NCI-H69 (cell line): Measurements from ENCODE around the gene ZCCHC24.

Source experiments
- DNase-seq: peaks from one replicate; lab custom pipeline; 2025; lab: John Stamatoyannopoulos, UW

Gene ZCCHC24

DNA sequence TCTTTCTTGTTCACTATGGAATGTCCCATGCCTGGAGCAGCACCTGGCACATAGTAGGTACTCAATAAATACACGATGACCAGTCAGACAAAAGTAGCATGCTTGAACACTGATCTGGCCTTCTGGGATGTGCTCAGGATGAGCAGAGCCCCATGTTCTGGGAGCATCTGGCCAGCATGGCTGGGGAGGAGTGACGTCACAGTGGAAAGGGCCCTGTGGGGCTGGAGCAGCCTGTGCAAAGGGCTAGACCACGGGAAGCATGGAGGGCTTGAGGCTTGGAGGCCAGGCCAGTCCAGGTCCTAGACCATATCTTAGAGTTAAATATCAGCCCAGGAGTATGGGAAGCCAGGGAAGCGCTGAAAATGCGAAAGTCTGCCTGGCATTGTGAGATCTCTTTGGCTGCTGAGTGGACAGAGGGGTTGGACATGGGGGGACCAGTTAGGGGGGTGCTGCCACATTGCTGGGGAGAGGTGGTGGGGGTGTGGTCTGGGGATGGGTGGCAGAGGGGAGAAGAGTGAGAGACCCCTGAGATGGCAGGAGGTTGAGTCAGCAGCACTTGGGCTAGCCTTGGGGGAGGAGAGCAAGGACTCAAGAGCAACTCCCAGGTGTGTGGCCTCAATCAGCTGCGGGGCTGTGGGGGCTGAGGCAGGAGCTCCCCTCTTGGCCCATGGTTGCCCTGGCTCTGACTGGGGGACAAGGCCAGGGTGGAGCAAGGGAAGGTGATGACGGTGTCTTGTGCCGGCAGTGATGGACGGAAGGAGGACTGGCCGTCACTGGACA is 34.9 kb downstream of the ZCCHC24 start:
- peak; percentile 11 for DNase-seq

DNA sequence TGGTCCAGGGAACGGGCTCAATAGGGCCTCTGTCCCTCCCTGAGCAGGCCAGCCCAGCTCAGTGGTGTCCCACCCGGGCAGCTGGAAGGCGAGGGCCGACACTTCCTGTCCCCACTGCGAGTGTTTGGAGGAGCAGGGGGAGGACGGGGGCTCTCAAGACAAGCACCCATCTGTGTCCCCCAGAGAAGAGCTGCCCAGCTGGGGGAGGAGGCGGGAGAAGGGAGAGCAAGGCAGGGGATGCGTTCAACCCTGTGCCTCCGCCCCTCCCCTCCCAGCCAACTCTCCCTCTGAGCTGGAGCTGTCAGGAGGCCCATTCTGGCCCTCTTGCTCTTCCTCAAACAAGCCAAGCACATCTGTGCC is 35.7 kb downstream of the ZCCHC24 start:
- peak; percentile 8 for DNase-seq

GRCh38 chr10:79409038-79409725 is 36.2 kb downstream of the ZCCHC24 start:
- no peak for DNase-seq

DNA sequence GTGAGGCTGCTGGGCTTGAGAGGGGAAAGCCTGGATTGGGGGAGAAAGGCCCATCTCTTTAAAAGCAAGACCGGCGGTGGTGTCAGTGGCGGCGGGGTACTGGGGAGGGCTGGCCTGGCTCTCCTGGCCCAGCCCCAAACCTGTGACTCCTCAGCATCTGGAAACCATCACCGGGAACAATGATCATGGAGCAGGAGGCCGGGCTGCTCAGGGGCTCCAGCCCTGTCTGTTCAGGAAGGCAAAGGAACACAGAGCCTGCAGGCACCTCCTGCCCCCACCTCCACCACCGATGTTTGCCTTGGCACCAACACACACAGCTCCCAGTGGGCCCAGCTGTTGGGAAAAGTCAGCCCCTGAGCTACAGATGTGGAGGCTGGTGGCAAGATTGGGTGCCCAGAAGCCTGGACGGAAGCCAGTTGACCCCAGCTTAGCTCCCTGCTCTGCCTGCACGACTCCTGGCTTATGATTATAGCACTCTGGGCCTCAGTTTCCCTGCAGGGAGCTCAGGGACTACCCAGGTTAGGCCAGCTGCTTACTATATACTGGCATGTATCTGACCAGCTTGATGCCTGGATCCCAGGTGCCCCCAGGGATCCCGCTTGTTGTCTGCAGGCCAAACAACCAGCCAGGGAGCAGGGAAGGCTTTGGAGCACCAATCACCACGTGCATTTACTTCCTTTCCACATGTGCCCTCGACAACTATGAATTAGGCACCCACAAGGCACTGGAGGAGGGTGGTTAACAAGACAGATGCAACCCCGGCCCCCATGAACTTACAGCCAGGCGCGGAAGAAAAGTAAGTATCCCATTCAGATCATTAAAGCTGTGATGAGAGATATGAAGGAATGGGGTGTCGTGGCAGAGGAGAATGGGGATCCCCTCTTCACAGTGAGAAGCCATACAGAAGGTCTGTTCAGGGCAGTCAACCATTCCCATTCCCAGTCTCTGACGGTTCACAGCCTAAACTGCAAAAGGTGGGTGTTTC is 37.3 kb downstream of the ZCCHC24 start:
- DNase-seq: peak; percentile 93

GRCh38 chr10:79407423-79407796 is 38.0 kb downstream of the ZCCHC24 start:
- DNase-seq: no peak

GRCh38 chr10:79406683-79407422 is 38.6 kb downstream of the ZCCHC24 start:
- peak; percentile 77 for DNase-seq

DNA sequence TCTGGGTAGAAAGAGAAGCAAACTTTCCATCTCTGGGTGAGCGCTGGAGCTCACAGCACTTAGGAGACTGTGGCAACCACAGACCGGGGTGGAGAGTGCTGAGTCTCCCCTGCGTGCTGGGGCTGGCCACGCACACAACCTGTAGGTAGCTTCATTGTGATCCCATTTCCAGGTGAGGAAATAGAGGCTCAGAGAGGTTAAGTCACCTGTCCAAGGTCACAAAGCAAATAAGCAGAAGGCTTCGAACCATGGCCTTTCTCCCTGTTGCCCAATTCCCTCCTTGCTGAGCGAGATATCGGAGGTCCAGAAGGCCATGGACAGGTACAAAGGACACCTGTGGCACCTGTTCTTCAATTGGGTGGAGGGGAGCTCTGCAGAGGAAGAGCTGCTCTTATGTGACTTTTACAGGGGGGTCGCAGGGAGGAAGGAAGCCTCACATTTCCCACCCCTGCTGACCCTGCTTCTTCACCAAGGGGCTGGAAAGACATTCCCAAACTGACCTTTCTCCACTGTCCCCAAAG is 39.4 kb downstream of the ZCCHC24 start:
- DNase-seq: no peak

- peak; percentile 42 for DNase-seq
Observed at GRCh38 chr10:79405221-79405994, 40.0 kb downstream of the ZCCHC24 start.

DNA sequence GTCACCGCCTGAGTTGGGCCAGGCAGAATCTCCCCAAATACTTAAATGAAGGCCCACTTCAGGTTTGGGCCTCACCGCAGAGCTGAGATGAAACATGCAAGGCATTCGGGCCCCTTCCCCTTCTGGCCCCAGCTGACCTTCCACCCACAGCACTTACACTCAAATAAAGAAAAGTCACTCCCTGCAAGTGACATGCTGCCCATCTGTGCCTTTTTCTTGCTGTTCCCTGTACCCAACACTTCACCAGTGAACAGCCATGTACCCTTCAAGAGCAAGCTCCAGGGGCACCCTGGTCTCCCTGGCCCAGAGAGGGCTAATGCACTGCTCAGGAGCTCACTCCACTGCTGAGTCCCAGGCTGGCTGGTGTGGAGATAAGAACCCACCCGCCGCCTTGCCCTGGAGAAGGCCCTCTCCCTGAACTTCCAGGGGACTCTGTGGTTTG is 40.7 kb downstream of the ZCCHC24 start:
- no peak for DNase-seq

- no peak for DNase-seq
Observed at GRCh38 chr10:79404231-79404609, 41.2 kb downstream of the ZCCHC24 start.

- DNase-seq: no peak
Observed at GRCh38 chr10:79403441-79404230, 41.8 kb downstream of the ZCCHC24 start.

- DNase-seq: no peak
Observed at GRCh38 chr10:79402951-79403350, 42.5 kb downstream of the ZCCHC24 start.

DNA sequence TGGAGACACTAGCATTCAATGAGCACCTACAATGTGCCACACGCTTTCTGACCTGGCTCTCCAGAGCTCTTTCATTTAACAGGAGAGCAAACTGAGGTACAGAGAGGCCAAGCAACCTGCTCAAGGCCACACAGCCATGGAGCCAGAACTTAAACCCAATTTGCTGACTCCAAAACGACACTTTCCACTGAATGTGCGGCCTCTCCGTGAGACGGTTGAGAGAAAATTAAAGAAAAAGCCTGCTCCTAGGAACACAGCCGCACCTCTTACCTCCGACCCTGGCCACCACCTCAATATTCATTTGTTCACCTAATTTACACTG is 42.8 kb downstream of the ZCCHC24 start:
- DNase-seq: no peak

- DNase-seq: peak; percentile 60
Observed at GRCh38 chr10:79401015-79401921, 44.2 kb downstream of the ZCCHC24 start.

- peak; percentile 68 for DNase-seq
Observed at GRCh38 chr10:79400146-79401004, 45.0 kb downstream of the ZCCHC24 start.

DNA sequence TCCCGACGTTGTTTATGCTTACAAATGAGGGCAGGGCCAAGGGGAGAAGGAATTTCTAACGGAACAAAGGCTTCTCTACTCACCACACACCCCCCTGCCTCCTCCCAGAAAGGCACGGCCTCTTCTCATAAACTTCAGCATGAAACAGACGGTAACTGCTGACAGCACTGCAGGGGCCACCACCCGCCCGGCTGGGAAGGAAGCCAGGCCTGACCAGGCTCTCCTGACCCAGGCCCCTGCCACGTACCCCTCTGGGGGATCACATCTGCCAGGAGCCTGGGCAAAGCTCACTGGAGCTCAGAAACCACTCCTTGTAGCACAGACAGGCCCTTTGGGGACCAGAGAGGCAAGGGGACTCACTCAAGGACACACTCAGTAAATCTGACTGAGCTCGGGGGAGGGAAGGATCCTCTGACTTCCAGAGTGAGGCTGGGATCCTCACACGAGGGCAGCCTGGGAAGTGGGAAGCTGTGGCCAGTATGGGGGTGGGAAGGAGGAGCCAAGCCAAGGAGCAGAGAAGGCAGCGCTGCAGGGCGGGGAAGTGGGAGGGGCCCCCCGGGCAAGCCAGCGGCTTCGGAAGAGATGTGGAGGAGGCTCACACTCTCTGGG is 46.1 kb downstream of the ZCCHC24 start:
- DNase-seq: peak; percentile 61

DNA sequence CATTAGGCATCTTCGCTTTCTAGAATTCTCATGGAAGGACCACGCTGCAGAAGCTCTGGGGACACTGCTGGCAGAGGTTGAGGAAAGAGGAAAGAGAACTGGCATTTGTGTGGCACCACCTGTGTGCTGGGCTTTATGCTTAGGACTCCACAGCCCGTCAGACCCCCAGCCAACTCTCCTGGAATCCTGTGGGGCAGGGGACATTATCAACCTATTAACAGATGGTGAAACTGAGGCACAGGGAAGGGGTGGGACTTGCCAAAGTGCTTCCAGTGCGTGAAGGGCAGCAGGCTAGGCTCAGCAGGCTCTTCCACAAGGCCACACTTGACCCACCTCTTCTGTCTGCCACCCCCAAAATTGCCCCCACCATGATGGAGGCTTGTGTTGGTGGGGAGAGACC is 46.8 kb downstream of the ZCCHC24 start:
- no peak for DNase-seq
